ENCODE data around the gene SYTL1. TPM values are rescaled to one million over a fixed set of nuclear protein-coding genes. Genes with fewer than 3 reads are reported as not detected.

SYTL1 gene
- total and polyA plus RNA-seq, 11 donors = 0.23 to 6.0 (median 0.55) TPM; not detected in 1

- ATAC-seq (peak; percentile 63 to 72 (median 69)), DNase-seq (peak; percentile 55 to 82 (median 75))
- H3K4me1 ChIP-seq = peaks cover 3 to 44% (median 31%) of the 10 kb centered on the region in 12 donors
- H3K27me3 ChIP-seq = no peaks in the 10 kb centered on the region
- peaks cover 0 to 82% (median 67%) of the 10 kb centered on the region in 9 donors for H3K36me3 ChIP-seq
- TF ChIP-seq CTCF (IDR thresholded peaks at IDR 0.05) (no peak), POLR2A (IDR thresholded peaks at IDR 0.05) (no peak)
- no peaks in the 10 kb centered on the region for H3K9me3 ChIP-seq
- WGBS, 4 donors = 34 to 48% (median 46%) methylated on average over 14 of the region's 14 CpGs
- peak overlapping the region; percentile 48 to 94 (median 79) for H3K27ac ChIP-seq
- intact Hi-C loops (cut with DNase I) = loop anchor here (1.0 to 10.0 kb wide), 12 partner anchors 55 to 368 kb away; partner anchors contain the start of gene GPR3 (in 2 of the 10)
- H3K4me3 ChIP-seq = no peak overlapping the region
Observed at GRCh38 chr1:27299385-27300271, 42.2 kb upstream of the SYTL1 start.

- Histone ChIP-seq H3K4me1 (peaks cover 3 to 44% (median 31%) of the 10 kb centered on the region in 12 donors), H3K27me3 (no peaks in the 10 kb centered on the region), H3K36me3 (peaks cover 0 to 82% (median 66%) of the 10 kb centered on the region in 9 donors), H3K27ac (peak overlapping the region; percentile 48 to 94 (median 79)), H3K4me3 (no peak overlapping the region), H3K9me3 (no peaks in the 10 kb centered on the region)
- intact Hi-C loops (cut with DNase I) = loop anchor here (1.0 to 10.0 kb wide), 11 partner anchors 54 to 367 kb away; partner anchors contain the start of gene GPR3 (in 2 of the 10)
- TF ChIP-seq POLR2A (IDR thresholded peaks at IDR 0.05) = no peak
- peak; percentile 92 to 100 (median 98) for TF ChIP-seq CTCF (IDR thresholded peaks at IDR 0.05)
- DNase-seq (peak; percentile 75 to 92 (median 83)), ATAC-seq (peak; percentile 77 to 87 (median 85))
- WGBS, 4 donors = 29 to 34% (median 32%) methylated on average over 5 of the region's 5 CpGs
Observed at GRCh38 chr1:27300341-27301051, 41.3 kb upstream of the SYTL1 start.

- H3K4me1 ChIP-seq = peaks cover 3 to 44% (median 31%) of the 10 kb centered on the region in 12 donors
- ATAC-seq = no peak
- no peaks in the 10 kb centered on the region for H3K9me3 ChIP-seq
- no peak for DNase-seq
- H3K4me3 ChIP-seq = no peak overlapping the region
- H3K36me3 ChIP-seq = peaks cover 0 to 80% (median 66%) of the 10 kb centered on the region in 9 donors
- intact Hi-C loops (cut with DNase I) = loop anchor here (1.0 to 10.0 kb wide), 11 partner anchors 54 to 366 kb away; partner anchors contain the start of gene GPR3 (in 2 of the 10)
- peak overlapping the region in 7 of 12 donors; percentile 11 to 94 (median 81) for H3K27ac ChIP-seq
- no peak for TF ChIP-seq POLR2A (IDR thresholded peaks at IDR 0.05)
- TF ChIP-seq CTCF (IDR thresholded peaks at IDR 0.05) = peak in 3 of 12 donors; percentile 3 to 13 (median 10)
- no peaks in the 10 kb centered on the region for H3K27me3 ChIP-seq
- WGBS, 4 donors = 73 to 78% (median 76%) methylated on average over 5 to 8 of the region's 8 CpGs
Observed at GRCh38 chr1:27301052-27301422, 40.8 kb upstream of the SYTL1 start.
